ENCODE measurements around the gene CDKAL1.

GRCh38 chr6:20487669-20488375, 46.4 kb upstream of the CDKAL1 start:
- TF ChIP-seq TAF1 (IDR thresholded peaks at IDR 0.05; ENCODE audit: low read depth) = no peak
- TF ChIP-seq CEBPB (IDR thresholded peaks at IDR 0.05) = no peak
- TF ChIP-seq EP300 (IDR thresholded peaks at IDR 0.05; ENCODE audit: borderline replicate concordance) = no peak
- no peak for TF ChIP-seq USF1 (IDR thresholded peaks at IDR 0.05)
- TF ChIP-seq FOXM1 (IDR thresholded peaks at IDR 0.05; ENCODE audit: borderline replicate concordance, low read depth) = no peak
- no peak for TF ChIP-seq YY1 (IDR thresholded peaks at IDR 0.05; ENCODE audit: low read depth)
- no peak for TF ChIP-seq CREB1 (IDR thresholded peaks at IDR 0.05; ENCODE audit: low read depth)
- TF ChIP-seq EGR1 (IDR thresholded peaks at IDR 0.05) = no peak
- no peak for TF ChIP-seq TCF12 (IDR thresholded peaks at IDR 0.05; ENCODE audit: low read depth)
- no peak for TF ChIP-seq ZBTB7A (IDR thresholded peaks at IDR 0.05; ENCODE audit: low read depth)
- TF ChIP-seq RAD21 (IDR thresholded peaks at IDR 0.05; ENCODE audit: low read depth) = no peak
